Left renal cortex interstitium (tissue), 4 donors: ENCODE measurements around the gene CABP7. TPM values are rescaled to one million over a fixed set of nuclear protein-coding genes. Genes with fewer than 3 reads are reported as not detected.

ENCODE experiments used
- DNase-seq, 4 donors: peaks; one replicate each; pipeline ENCODE4 v3.0.0-alpha.2; 2013; ENCODE audit warnings: low read depth in 4 of 4, low spot score in 2 of 4, missing footprints in 1 of 4
- polyA plus RNA-seq, 4 donors: library from polyadenylated mRNA; unstranded; fragments of 120-200 nt; gene quantifications; one replicate each; pipeline ENCODE4 v1.2.1, GENCODE V29; 2013; ENCODE audit not compliant: insufficient read length in 4 of 4

CABP7 gene
- polyA plus RNA-seq, 4 donors, result 0.06 to 0.33 (median 0.13) TPM

DNA sequence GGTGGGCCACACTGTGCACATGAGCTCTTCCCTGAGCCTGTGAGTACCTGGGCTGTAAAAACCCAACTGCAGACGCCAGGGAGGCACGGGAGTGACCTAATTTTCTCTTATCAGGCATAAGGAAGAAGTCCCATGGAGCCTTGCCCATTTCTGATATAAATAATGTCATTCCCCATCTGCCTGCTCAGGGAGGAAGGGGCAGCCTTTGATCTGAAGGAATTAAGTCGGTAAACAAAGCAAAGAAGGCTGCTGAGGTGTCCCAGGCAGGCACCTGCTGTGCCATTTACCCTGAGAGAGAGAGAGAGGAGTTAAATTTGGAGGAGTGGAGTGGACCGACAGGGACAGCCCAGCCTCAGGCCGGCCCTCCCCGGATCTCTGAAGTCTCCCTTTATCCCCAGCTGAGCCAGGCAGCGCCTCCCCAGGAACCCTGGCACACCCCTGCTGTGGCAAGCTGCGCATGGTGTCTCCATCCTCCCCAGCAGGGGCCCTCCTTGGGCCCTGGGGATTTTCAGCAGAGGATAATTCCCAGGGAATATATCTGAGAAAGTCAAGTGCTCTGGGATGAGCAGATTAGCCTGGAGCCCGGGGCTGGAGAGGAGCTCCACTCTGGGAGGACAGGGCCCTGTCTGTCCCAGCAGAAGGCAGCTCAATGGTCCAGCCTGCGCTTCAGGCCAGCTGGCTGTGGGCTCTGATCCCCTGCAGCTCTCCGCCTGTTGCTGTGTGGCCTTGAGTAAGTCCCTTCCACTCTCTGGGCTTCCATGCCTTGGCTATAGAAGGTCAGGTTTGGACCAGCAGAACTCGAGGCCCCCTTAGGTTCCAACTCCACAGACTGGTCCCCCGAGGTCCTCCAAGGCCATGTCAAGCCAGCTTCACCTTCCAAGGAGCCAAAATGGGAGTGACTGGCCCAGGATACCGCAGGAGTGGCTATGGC lies 17.5 kb upstream of the CABP7 start:
- no peak for DNase-seq

DNA sequence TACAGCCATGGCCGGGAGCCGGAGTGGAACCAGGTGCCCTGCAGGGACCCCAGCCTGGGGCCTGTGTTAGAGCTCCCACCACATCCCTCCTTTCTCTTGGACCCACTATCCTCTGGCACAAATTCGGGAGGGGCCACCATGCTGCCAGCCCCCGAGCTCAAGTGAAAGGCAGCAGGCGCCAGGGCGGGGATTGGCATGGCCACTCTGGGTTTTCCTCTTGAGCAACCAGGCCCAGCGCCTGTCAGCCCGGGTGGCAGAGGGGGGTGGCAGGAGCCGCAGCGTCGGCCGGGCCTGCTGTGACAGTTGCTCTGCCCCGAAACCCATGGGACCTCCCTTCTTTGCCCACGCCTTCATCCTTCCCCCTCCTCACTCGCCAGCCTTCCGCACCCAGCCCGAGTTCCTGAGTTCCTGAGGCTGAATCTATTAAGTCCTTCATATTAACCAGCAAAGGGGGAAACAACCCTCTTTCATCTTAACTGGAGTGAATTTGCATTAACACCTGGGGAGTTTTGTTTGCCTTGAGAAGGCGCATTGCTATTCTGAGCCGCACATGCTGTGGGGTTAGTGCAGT lies 16.8 kb upstream of the CABP7 start:
- DNase-seq, result no peak

DNA sequence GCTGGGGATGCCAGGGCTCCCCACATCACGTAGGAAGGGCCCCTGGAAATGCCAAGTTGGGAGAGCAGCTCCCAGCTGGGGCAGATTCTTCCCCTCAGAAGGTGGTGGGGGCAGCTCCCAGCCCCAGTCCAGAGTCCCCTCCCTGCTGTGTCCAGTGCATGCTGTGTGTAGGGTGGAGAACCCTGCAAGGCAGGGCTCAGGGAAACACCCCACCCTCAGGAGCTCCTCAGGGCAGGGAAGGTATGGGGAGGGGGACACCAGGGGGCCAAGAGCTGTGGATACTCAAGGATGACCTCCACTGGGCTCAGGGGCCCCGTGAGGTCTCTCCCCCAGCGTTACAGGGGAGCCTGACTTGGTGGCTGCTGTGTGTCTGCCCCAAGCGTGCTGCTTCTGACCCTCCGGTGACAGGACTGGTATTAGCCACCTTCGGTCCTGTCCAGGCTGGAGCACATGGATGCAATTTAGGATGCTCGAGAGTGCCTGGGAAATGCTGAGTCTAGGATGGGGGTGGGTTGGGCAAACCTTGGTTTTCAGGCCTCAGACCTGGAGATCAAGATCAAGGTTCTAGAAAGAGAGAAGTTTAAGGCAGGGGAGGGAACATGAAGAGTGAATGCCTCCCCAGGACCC lies 16.1 kb upstream of the CABP7 start:
- DNase-seq, result no peak

DNA sequence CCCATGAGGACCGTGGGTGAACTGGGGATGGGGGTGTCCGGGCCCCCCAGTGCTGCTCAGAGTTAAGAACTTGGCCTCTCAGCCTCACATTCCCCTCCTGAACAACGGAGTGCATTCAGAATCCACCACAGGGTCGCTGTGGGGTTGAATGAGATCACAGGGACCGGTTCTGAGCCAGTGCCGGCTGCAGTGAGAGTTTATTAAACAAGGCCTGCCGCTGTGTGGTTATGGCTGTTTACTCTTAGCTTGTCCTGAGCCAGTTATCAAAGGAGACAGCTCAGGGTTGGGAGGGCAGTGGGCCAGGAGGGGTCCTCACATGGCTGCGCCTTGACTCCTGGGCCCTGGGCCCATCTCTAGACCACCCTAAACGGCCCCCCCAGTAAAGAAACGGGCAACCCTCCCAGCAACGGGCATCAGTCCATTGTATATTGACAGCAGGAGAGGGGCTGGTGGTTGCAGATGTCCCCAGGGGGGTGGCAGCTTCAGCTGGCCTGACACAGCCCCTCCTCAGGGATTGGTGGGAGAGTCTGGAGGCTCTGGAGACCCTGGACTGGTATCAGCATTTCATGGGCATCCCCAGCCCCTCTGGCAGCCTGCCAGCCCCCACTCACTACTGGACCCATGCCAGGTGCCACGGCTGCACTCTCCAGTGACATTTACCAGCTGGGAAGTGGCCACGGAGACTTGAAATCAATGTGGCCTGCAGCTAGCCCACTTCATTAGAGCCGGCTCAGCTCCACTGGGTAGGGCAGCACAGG lies 15.1 kb upstream of the CABP7 start:
- DNase-seq, result no peak

DNA sequence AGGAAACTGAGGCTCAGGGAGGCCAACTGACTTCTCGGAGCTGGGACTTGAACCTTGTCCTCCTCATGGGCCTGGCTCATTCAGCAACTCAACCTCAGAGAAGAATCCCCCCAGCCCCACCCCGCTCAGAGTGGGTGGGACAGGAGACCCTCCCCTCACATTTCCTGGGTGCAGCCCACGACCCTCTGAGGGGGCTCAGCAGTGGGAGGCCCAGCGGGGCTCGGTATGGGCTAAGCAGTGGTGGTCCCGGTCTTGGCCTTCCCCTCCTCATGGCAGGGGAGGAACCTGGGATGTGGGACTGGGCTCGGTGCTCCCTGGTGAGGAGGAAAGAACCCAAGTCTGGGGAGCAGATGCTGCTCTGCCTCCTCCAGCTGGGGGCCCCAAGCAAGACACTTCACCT lies 14.2 kb upstream of the CABP7 start:
- DNase-seq, result no peak

DNA sequence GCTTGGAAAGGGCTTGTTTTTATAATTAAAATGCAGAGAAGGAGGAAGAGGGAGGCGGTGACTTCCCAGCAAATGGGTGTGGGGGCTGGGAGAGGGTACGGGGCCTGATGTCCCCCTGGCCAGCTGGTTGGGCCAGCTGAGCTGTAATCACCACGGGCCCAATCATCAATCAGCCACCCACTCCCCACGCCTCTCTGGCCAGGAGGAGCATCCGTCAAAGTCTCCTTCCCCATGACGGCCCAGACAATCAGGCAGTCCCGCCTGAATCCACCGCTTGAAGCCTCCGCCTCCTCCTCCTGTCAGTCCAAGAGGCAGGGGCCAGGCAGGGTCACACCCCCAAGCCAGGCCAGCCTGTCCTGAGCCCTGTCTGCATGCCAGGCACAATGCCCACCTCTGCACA lies 13.3 kb upstream of the CABP7 start:
- no peak for DNase-seq

DNA sequence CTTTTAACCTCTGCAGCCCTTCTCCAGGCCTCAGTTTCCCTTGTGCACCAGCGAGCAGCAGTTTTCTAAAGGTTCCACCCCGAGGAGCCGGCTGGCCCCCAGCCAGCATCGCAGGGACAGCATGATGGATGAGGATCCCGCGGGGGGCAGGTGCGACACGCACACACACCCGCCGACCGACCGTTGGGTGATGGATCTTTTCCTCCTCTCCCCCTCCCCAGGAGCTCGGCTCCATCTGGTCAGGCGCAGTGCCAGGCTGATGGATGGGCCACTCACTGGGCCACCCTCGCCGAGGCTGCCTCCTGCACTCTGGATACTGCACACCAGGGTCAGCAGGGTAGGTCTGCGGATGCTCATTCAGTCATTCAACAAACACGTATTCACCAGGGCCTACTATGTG lies 12.8 kb upstream of the CABP7 start:
- no peak for DNase-seq

DNA sequence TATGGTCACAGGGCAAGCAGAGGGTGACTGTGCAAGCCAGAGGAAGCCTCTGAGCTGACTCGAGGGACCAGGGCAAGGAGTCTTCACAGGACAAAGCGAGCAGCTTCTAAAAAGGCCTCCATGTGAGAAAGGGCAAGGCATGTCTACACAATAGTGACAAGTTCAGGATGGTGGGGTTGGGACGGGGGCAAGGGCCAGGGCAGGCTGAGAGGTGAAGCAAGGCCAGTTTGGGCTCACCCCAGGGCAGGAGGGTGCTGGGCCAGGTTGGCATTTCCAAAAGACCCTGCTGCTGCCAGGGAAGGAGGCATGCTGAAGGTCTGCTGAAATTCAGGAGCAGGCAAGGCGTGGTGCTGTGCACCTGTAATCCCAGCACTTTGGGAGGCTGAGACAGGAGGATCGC lies 12.3 kb upstream of the CABP7 start:
- no peak for DNase-seq

DNA sequence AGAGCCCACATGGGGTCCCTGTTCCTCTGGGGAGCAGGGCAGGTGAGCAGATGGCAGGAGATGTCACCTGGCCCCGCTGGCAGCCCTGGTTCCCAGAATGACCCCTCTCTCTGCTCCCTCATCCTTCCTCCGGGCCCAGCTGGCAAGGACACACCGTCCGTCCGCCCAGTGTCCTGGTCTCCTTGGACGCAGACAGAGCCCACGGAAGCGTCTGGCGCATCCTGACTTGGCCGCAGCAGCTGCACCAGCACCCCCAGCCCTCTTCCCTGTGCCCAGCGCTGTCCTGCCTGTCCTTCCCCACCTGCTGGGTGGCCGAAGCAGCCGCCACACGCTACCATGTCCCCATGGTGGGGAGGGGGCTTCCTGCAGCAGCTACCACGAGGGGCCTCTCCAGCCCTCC lies 9.6 kb upstream of the CABP7 start:
- DNase-seq, result no peak

DNA sequence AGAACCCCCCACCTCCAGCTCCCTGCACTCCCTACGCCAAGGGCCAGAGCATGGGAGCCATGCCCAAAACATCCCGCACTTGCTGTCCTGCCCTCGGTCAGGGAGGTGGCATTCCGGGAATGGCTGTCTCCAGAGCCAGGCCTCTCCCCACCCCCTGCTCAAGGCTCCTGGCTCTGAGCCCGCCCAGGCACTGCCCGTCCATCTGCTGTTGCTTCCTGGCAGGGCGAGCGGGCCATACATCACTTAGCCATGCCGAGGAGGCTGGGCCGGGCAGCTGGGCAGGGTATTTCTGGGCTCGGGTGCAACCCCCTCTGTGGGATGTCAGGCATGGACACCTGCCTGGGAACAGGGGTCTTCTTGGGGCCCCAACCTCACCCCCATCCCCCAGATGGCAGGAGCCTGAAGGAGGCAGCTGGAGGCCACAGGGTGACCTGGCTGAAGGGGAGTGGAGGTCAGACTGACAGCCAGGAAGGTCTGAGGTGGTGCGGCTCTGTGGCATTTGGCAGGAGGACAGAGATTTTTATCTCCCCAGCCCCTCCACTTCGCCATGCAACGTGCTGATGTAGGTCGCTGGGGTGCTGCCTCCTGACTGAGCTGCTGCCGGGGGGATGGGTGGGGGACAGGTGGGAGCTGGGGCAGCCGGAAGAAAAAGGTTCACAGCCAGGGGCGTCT lies 8.7 kb upstream of the CABP7 start:
- DNase-seq, result no peak

DNA sequence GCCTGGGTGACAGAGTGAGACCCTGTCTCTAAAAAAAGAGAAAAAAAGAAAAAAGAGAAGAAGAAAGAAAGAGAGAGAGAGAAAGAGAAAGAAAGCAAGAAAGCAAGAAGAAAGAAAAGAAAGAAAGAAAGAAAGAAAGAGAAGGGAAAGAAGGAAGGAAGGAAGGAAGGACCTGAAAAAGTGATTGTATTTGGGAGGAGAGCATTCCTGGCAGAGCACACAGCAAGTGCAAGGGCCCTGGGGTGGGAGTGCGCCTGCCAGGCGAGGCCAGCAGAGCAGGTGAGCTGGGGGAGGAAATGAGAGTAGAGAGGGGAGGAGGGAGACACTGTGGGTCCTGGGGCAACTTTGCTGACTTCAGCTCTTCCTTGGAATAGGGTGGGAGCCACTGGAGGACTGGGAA lies 7.7 kb upstream of the CABP7 start:
- DNase-seq, result no peak

DNA sequence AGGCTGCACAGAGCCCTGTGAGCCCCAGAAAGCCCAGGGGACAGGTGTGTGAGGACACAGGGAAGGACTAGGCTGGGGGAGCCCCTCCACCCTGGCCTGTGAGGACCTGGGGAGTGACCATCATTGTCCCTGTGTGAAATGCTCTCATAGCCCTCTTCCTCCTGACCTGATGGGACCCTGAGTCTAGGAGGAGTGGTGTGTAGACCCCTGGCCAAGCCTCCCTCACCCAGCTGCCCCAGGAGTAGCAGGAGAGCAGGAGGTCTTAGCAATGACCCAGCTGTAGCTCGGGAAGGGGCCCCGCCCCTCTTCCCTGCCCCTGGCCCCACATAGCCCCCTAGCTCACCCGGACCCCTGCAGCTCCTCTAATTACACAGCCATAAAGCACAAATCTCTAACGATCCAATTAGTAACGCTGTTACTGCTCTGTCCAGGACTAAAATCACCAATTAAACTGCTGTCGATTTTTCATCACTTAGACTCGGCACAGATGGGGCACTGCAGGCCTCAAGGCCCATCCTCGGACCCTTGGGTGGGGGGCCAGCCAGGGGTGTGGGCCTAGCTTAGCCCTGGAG lies 6.6 kb upstream of the CABP7 start:
- DNase-seq, result no peak

DNA sequence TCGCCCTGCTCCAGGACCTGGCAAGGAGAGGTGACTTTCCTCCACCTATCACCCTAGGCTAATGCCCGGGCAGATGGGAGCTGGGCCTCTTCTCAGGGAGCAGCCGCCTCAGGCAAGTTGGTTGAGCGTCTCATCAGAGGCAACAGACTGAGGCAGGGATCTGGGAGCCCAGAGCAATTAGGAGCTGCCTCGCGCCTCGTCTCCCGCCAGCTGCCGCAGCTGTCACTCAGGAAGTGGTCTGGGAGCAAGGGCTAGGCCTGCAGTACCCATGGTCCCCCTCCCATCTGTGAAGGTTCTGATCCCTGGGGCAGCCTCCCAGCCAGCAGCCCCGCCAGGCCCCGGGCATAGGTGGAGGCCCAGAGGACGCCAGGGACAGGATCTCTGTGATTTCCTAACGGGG lies 4.6 kb upstream of the CABP7 start:
- DNase-seq, result no peak

DNA sequence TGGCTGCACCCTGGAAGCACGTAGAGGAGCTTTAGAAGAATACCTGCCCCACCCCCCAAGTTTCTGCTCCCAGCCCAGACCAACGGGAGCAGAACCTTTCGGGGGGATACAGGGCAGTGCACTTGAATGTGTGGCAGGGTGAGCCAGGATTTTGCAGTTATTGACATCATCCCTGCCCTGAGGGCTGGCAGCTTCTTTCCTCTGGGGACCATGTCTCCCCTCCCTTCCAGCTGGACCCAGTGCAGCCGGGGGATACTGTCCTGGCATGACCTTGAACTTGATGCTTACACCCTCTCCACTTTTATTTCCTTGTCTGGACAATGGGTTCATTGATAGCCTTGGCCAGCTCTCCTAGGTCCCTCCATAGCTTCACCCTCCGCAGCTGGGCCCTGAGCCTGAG lies 4.1 kb upstream of the CABP7 start:
- DNase-seq, result no peak

DNA sequence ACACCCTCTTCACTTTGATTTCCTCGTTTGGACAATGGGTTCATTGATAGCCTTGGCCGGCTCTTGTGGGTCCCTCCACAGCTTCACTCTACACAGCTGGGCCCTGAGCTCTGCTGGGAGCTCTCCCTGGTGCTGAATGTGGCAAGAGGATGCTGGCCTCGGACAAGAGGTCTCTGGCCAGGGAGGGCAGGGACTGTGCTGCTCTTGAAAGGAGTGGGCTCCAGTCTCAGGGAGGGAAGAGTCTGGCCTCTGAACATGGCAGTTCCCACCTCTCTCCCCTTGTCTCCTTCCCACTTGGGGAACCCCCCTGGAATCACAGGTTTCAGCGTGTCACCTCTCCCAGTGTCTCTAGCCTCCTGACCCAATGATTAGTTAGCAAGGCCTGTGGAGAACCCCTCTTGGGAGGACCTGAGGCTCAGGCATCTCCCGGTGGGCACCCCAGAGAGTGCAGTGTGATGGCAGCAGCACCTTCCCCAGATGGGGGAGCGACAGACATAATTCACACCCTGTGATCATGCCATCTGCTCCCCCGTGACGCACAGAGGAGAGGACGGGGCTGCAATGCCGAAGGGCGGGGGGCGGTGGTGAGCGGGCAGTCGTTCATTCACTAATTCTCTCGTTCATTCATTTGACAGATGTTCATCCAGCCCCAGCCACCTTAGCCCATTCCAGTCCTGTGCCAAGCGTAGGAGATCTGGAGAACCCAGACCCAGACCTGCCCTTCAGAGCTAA lies 2.8 kb upstream of the CABP7 start:
- peak in 3 of 4 donors; percentile 69 to 86 (median 76) for DNase-seq

DNA sequence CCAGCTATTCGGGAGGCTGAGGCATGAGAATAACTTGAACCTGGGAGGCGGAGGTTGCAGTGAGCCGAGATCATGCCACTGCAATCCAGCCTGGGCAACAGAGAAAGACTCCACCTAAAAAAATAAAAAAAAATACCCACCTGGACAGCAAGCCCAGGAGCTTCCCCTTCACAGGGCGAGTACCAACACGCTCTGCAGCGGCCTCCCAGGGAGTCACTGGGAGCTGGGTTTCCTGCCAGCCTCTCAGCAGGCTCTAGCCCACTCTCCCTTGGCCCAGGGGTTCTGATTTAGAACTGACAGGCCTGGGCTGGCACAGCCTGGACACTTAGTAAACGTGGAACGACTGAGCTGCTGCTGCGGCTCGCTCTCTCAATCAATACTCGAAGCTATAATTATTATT lies 2.0 kb upstream of the CABP7 start:
- DNase-seq, result no peak

DNA sequence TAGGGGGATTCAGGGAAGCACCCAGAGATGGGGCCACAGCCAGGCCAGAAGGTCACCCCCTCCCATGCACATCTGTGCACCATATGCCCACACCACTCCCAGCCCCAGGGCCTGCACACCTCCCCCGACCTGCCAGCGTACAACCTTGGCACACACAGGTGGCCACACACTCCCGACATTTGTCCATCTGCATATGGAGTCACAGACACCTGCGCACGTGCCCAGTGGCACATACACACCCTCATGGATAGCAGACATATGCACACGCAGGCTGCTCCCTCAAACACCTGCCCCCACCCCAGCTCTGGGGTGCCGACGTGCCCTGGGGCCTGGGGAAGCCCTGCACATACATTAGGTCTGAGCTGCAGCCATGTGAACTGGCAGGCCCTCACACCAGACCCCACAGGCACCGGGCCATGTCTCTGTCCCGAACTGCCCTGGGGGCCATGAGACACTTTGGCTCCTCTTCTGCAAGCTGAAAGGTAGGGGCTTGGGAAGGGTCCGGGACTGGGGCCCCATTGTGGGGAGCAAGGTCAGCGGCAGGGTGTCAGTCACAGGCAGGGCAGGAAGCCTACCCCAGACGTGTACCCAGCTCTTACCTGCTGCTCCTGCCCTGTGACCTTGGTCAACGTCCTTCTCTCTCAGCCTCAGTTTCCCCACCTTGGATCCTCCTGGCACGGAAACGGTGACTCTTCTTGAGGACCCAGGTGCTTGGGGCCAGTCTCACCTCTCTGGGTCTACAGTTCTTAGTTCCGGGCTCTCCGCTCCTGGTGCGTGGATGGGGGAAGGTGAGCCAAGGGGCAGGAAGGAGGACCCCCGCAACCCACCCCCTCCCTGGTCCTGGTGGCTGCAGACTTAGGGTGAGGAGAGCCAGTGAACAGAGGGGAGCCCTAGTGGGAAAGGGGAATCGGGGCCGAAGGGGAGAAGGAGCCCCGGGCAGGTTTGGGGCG lies 579 bp upstream of the CABP7 start:
- DNase-seq, result no peak

DNA sequence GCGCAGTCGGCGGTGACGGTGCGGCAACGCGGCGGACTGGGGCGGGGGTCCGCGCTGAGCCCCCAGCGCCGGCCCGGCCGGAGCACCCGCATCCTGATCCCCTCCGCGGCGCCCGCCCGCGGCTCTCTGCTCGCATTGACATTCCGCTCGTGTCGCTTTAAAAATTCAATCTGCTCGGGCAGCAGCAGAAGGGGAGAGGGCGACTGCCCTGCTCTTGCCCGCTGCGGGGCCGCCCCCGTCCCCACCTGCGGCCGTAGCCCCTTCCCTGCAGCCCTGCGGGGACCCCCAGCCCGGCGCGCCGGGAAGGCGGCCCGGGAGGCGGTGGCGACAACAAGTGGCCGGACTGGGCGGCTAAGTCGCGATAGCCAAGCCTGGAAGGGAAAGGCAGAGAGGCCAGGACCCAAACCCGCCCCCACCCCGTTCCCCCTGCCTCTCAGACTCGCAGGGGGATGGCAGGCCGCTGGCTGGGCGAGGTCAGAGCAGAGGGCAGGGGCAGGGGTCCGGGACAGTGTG lies 1.1 kb downstream of the CABP7 start:
- DNase-seq, result no peak
